Measurements from ENCODE around the gene NDUFS6. TPM values are rescaled to one million over a fixed set of nuclear protein-coding genes. Genes with fewer than 3 reads are reported as not detected.

Gene NDUFS6
- polyA plus RNA-seq, 1 donor from 2014 or later, result 72.0 TPM

DNA sequence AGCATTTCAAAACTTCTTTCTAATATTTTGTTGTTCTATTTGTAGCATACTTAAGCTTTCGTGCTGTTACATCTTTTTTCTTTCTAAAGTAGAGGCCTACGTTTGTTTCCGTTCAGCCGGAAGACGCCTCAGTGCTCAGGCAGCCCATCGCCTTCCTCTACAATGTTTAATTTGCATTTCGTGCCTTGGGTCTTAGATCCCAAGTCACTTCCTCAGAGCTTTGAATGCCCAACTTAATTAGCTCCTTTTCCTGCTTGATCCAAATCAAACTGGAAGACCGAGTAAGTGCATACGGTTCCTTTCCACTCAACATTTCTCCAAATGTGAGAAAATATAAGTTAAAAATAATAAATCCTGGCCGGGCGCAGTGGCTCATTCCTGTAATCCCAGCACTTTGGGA is 44.7 kb upstream of the NDUFS6 start:
- Histone ChIP-seq H3K4me2 (ENCODE audit: low read length) (no peak overlapping the region), H3K27me3 (ENCODE audit: insufficient read depth, low read depth, low read length) (no peaks in the 10 kb centered on the region), H3K4me3 (ENCODE audit: low read length) (no peak overlapping the region), H3K27ac (ENCODE audit: low read length) (no peak overlapping the region), H2AFZ (ENCODE audit: low read depth, low read length) (no peak overlapping the region), H4K20me1 (ENCODE audit: insufficient read depth) (no peaks in the 10 kb centered on the region), H3K79me2 (replicated peaks; ENCODE audit: insufficient read depth, low read length) (no peaks in the 10 kb centered on the region), H3K9me2 (ENCODE audit: insufficient read depth, low read length) (no peaks in the 10 kb centered on the region), H3K9me3 (ENCODE audit: low read length) (no peaks in the 10 kb centered on the region), H3F3A (ENCODE audit: insufficient read depth, low read length, poor library complexity, severe bottlenecking) (no peaks in the 10 kb centered on the region), H3K9ac (ENCODE audit: low read length) (no peak overlapping the region), H3K36me3 (ENCODE audit: insufficient read depth, low read length) (no peaks in the 10 kb centered on the region)
- TF ChIP-seq REST (IDR thresholded peaks at IDR 0.05; ENCODE audit: borderline replicate concordance), result no peak
- TF ChIP-seq TAF1 (IDR thresholded peaks at IDR 0.05; ENCODE audit: low read depth), result no peak

GRCh38 chr5:1757511-1757910 is 43.7 kb upstream of the NDUFS6 start:
- TF ChIP-seq, protein P1, sequence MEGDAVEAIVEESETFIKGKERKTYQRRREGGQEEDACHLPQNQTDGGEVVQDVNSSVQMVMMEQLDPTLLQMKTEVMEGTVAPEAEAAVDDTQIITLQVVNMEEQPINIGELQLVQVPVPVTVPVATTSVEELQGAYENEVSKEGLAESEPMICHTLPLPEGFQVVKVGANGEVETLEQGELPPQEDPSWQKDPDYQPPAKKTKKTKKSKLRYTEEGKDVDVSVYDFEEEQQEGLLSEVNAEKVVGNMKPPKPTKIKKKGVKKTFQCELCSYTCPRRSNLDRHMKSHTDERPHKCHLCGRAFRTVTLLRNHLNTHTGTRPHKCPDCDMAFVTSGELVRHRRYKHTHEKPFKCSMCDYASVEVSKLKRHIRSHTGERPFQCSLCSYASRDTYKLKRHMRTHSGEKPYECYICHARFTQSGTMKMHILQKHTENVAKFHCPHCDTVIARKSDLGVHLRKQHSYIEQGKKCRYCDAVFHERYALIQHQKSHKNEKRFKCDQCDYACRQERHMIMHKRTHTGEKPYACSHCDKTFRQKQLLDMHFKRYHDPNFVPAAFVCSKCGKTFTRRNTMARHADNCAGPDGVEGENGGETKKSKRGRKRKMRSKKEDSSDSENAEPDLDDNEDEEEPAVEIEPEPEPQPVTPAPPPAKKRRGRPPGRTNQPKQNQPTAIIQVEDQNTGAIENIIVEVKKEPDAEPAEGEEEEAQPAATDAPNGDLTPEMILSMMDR (IDR thresholded peaks at IDR 0.05; ENCODE audit: poor library complexity, severe bottlenecking), result no peak
- TF ChIP-seq TAF1 (IDR thresholded peaks at IDR 0.05; ENCODE audit: low read depth) (no peak), SMC3 (conservative IDR thresholded peaks at IDR 0.05; ENCODE audit: poor library complexity) (no peak), MXI1 (conservative IDR thresholded peaks at IDR 0.05; ENCODE audit: poor library complexity, severe bottlenecking) (no peak), EP300 (conservative IDR thresholded peaks at IDR 0.05; ENCODE audit: poor library complexity, severe bottlenecking) (no peak), POLR2AphosphoS5 (IDR thresholded peaks at IDR 0.05) (no peak), REST (IDR thresholded peaks at IDR 0.05; ENCODE audit: borderline replicate concordance) (no peak), EZH2 (IDR thresholded peaks at IDR 0.05; ENCODE audit: borderline replicate concordance, insufficient read depth, low read length, poor library complexity, severe bottlenecking) (no peak), RAD21 (conservative IDR thresholded peaks at IDR 0.05) (no peak)
- Histone ChIP-seq H3K4me3 (ENCODE audit: low read length) (no peak overlapping the region), H3K9me3 (ENCODE audit: low read length) (no peaks in the 10 kb centered on the region), H2AFZ (ENCODE audit: low read depth, low read length) (no peak overlapping the region), H3F3A (ENCODE audit: insufficient read depth, low read length, poor library complexity, severe bottlenecking) (no peaks in the 10 kb centered on the region), H3K36me3 (ENCODE audit: insufficient read depth, low read length) (no peaks in the 10 kb centered on the region), H3K9me2 (ENCODE audit: insufficient read depth, low read length) (no peaks in the 10 kb centered on the region), H3K79me2 (replicated peaks; ENCODE audit: insufficient read depth, low read length) (no peaks in the 10 kb centered on the region), H3K27ac (ENCODE audit: low read length) (no peak overlapping the region), H3K9ac (ENCODE audit: low read length) (no peak overlapping the region), H4K20me1 (ENCODE audit: insufficient read depth) (no peaks in the 10 kb centered on the region), H3K27me3 (ENCODE audit: insufficient read depth, low read depth, low read length) (no peaks in the 10 kb centered on the region), H3K4me2 (ENCODE audit: low read length) (no peak overlapping the region)

Measured in neural cell (in vitro differentiated cells).